Right lobe of liver (tissue), 4 donors: ENCODE results near the gene LIG1.

Source experiments
- CTCF ChIP-seq, 4 donors: fragments of 200-600 bp in 3 of 4; fragments of 450-650 bp in 1 of 4; IDR thresholded peaks; one replicate each; pipeline versions ENCODE4 v1.5.1 to v1.8.0; 2016 to 2022; ENCODE audit warnings: antibody characterized with exemption in 4 of 4, mild to moderate bottlenecking in 2 of 4
- POLR2A ChIP-seq: fragments of 450-650 bp; IDR thresholded peaks from one replicate; pipeline ENCODE4 v1.6.1; 2017; ENCODE audit warnings: antibody characterized with exemption, mild to moderate bottlenecking
- donor health status: DM: no; HTN: no; CAD: no.
- donor health status: DM: no; HTN: no; CAD: no.
- donor health status: DM: no; HTN: yes; CAD: no.

GRCh38 chr19:48069435-48069834 is 100.7 kb downstream of the LIG1 start:
- TF ChIP-seq CTCF (IDR thresholded peaks at IDR 0.05) (no peak), POLR2A (no peak)
